Suprapubic skin (tissue), 4 donors: ENCODE data around the gene ST7. TPM values are rescaled to one million over a fixed set of nuclear protein-coding genes. Genes with fewer than 3 reads are reported as not detected.

Experiments used
- DNase-seq, 2 donors: peaks; one replicate each; pipeline ENCODE4 v3.0.0-alpha.2; 2019; ENCODE audit warnings: low spot score in 2 of 2
- H3K27ac ChIP-seq: fragments of 200-600 bp; sonication (generic); one replicate; pipeline ENCODE4 v1.5.1; 2019
- H3K27me3 ChIP-seq: fragments of 200-600 bp; sonication (generic); one replicate; pipeline ENCODE4 v1.5.1; 2019
- H3K36me3 ChIP-seq: fragments of 200-600 bp; sonication (generic); one replicate; pipeline ENCODE4 v1.5.1; 2019
- H3K4me1 ChIP-seq: fragments of 200-600 bp; sonication (generic); one replicate; pipeline ENCODE4 v1.5.1; 2019
- H3K4me3 ChIP-seq: fragments of 200-600 bp; sonication (generic); one replicate; pipeline ENCODE4 v1.5.1; 2019; ENCODE audit warnings: mild to moderate bottlenecking
- H3K9me3 ChIP-seq: fragments of 200-600 bp; sonication (generic); one replicate; pipeline ENCODE4 v1.5.1; 2019
- EP300 ChIP-seq: sonication (generic); formaldehyde crosslinking; IDR thresholded peaks from one replicate; pipeline ENCODE4 v1.6.1; 2017; ENCODE audit warnings: antibody characterized with exemption
- POLR2A ChIP-seq, 2 donors: fragments of 450-650 bp; IDR thresholded peaks; one replicate each; pipeline ENCODE4 v1.6.1; 2017; ENCODE audit warnings: antibody characterized with exemption in 2 of 2, mild to moderate bottlenecking in 2 of 2, moderate library complexity in 2 of 2
- POLR2AphosphoS5 ChIP-seq, 3 donors: sonication (generic); formaldehyde crosslinking; IDR thresholded peaks; one replicate each; pipeline ENCODE4 v1.6.1; 2017; ENCODE audit warnings: antibody characterized with exemption in 3 of 3
- WGBS: methylation state at CpG from one replicate; pipeline ENCODE4 v1.1.5; 2018; 5-methylcytosine and 5-hydroxymethylcytosine counted together
- total RNA-seq, 4 donors: library from RNA; depleted of rRNA; stranded (reverse); fragments of >200 nt; gene quantifications; one replicate each; pipeline ENCODE4 v1.1.0, GENCODE V29; 2016
- TF ChIP-seq, protein P1 (sequence below), 2 donors: fragments of 200-600 bp in 1 of 2; fragments of 450-650 bp in 1 of 2; sonication (generic) in 1 of 2; IDR thresholded peaks; one replicate each; pipeline ENCODE4 v1.5.1; 2016 to 2019; ENCODE audit warnings: antibody characterized with exemption in 2 of 2, mild to moderate bottlenecking in 1 of 2, moderate library complexity in 1 of 2

ST7 gene
- total RNA-seq, 4 donors from 2014 or later = 13.1 to 28.2 (median 18.6) TPM

DNA sequence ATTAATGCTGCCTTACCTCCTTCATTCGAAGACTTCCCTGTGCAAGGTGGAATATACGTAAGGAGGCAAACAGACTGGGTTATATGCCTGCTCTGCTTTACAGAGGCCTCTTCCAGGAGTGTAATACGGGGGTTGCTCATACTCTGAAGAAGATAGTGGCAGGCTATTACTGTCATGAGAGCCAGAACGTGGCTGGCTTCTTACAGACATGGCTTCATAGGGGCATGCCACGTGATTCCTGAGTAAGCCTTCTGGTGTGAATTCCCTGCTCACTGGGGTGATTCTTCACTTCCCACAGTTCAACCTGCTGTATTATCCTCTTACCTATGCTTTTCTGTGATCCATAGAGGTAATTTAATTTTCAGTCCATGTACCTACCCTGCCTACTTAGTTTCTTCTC, 141.8 kb downstream of the ST7 start:
- Histone ChIP-seq H3K4me1 (no peaks in the 10 kb centered on the region), H3K36me3 (no peaks in the 10 kb centered on the region), H3K9me3 (no peaks in the 10 kb centered on the region), H3K27me3 (no peaks in the 10 kb centered on the region), H3K27ac (no peak overlapping the region), H3K4me3 (no peak overlapping the region)
- TF ChIP-seq POLR2AphosphoS5 (IDR thresholded peaks at IDR 0.05) (no peak), POLR2A (IDR thresholded peaks at IDR 0.05) (no peak), EP300 (no peak)
- TF ChIP-seq, protein P1, sequence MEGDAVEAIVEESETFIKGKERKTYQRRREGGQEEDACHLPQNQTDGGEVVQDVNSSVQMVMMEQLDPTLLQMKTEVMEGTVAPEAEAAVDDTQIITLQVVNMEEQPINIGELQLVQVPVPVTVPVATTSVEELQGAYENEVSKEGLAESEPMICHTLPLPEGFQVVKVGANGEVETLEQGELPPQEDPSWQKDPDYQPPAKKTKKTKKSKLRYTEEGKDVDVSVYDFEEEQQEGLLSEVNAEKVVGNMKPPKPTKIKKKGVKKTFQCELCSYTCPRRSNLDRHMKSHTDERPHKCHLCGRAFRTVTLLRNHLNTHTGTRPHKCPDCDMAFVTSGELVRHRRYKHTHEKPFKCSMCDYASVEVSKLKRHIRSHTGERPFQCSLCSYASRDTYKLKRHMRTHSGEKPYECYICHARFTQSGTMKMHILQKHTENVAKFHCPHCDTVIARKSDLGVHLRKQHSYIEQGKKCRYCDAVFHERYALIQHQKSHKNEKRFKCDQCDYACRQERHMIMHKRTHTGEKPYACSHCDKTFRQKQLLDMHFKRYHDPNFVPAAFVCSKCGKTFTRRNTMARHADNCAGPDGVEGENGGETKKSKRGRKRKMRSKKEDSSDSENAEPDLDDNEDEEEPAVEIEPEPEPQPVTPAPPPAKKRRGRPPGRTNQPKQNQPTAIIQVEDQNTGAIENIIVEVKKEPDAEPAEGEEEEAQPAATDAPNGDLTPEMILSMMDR (IDR thresholded peaks at IDR 0.05) = no peak
- WGBS = 96% methylated on average over 5 of the region's 5 CpGs
- no peak for DNase-seq

DNA sequence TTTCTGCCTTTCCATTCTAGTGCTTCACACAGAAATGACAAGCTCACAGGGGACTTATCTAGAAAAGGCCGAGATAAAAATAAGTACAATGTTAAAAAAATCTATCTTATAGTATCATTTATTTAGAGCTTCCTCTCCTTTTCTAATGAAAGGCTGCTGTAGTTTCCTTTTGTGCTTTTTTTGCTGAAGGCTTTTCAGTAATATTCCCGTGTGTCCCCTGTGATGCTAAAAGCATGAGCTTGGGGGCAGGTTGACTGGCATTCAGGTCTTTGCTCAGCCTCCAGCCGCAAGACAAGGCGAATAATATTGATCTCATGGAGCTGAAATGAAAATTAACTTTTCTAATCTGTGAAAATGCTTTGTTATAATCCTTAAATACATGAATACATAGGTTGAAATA, 143.0 kb downstream of the ST7 start:
- 82% methylated on average over 4 of the region's 4 CpGs for WGBS

DNA sequence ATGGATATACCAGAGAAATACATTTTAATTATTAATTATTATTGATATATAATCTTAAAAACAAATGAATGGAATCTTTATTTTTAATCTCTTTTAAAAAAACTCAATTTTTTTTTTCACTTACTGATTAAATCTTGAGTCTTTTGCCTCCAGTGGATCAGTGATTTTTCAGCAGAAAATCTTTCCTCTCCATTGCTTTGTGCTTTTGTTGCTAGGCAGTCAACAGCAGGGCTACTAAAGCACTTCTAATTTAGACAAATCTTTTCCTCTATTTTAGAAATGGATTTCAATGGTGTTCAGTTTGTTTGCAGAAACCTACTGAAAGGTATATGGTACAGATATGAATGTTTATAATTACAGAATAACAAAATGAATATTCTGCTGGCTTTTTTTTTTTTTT, 143.6 kb downstream of the ST7 start:
- no peak for DNase-seq
- Histone ChIP-seq H3K4me3 (no peak overlapping the region), H3K27ac (no peak overlapping the region), H3K4me1 (no peaks in the 10 kb centered on the region), H3K36me3 (no peaks in the 10 kb centered on the region), H3K9me3 (no peaks in the 10 kb centered on the region), H3K27me3 (no peaks in the 10 kb centered on the region)
- TF ChIP-seq POLR2A (IDR thresholded peaks at IDR 0.05) (no peak), EP300 (no peak)

More for the DNA sequence above, 143.0 kb downstream of the ST7 start:
- no peaks in the 10 kb centered on the region for H3K36me3 ChIP-seq
- no peak for TF ChIP-seq POLR2AphosphoS5 (IDR thresholded peaks at IDR 0.05)
- no peak for TF ChIP-seq POLR2A (IDR thresholded peaks at IDR 0.05)
- no peak for TF ChIP-seq EP300
- TF ChIP-seq, protein P1 (IDR thresholded peaks at IDR 0.05) = no peak
- H3K4me1 ChIP-seq = no peaks in the 10 kb centered on the region
- DNase-seq = no peak
- no peaks in the 10 kb centered on the region for H3K9me3 ChIP-seq
- no peak overlapping the region for H3K4me3 ChIP-seq
- H3K27ac ChIP-seq = no peak overlapping the region
- no peaks in the 10 kb centered on the region for H3K27me3 ChIP-seq

DNA sequence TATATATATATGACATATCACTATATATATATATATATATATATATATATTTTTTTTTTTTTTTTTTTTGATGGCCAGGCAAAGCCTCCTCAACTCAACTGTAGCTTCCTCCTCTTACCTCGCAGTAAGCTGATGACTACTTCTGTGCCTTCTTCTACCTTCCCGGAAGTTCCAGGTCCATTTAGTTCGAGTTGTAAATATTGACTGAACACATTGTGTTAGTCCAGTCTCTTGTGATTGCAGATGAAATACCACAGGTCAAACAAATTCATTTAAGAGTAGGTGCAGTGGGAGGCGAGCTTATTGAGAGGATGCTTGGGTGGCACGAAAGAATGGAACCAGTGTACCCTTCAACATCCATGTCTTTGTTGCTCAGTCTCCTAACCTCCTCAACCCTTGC, 144.6 kb downstream of the ST7 start:
- no peak overlapping the region for H3K27ac ChIP-seq
- TF ChIP-seq, protein P1 (IDR thresholded peaks at IDR 0.05) = no peak
- TF ChIP-seq EP300 (no peak), POLR2AphosphoS5 (IDR thresholded peaks at IDR 0.05) (no peak), POLR2A (IDR thresholded peaks at IDR 0.05) (no peak)
- H3K9me3 ChIP-seq = no peaks in the 10 kb centered on the region
- WGBS = 97% methylated on average over 5 of the region's 5 CpGs
- no peak for DNase-seq
- H3K4me3 ChIP-seq = no peak overlapping the region
- no peaks in the 10 kb centered on the region for H3K36me3 ChIP-seq
- H3K27me3 ChIP-seq = no peaks in the 10 kb centered on the region
- H3K4me1 ChIP-seq = no peaks in the 10 kb centered on the region

DNA sequence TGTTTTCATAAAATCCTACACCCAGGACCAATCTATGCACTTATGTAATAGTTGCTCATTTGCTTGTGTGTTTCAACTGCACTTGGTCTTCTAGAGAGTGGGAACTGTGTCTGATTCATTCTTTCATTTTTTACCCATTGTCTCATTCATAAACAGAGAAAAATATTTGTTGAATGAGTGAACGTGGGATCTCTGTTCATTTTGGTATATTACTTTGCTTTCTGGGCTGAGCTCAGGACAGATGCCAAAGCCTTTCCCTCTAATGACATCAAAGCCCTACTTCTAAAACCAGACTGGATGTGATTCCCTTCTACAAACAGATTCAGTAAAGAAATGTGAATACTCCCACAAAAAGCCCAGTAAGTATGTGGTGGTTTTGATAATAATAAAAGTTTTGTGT, 145.2 kb downstream of the ST7 start:
- no peaks in the 10 kb centered on the region for H3K36me3 ChIP-seq
- TF ChIP-seq POLR2A (IDR thresholded peaks at IDR 0.05) (no peak), POLR2AphosphoS5 (IDR thresholded peaks at IDR 0.05) (no peak), EP300 (no peak)
- TF ChIP-seq, protein P1 (IDR thresholded peaks at IDR 0.05) = no peak
- no peak overlapping the region for H3K27ac ChIP-seq
- 51% methylated on average over 1 of the region's 1 CpG for WGBS
- H3K4me1 ChIP-seq = no peaks in the 10 kb centered on the region
- H3K27me3 ChIP-seq = no peaks in the 10 kb centered on the region
- no peaks in the 10 kb centered on the region for H3K9me3 ChIP-seq
- DNase-seq = no peak
- H3K4me3 ChIP-seq = no peak overlapping the region

DNA sequence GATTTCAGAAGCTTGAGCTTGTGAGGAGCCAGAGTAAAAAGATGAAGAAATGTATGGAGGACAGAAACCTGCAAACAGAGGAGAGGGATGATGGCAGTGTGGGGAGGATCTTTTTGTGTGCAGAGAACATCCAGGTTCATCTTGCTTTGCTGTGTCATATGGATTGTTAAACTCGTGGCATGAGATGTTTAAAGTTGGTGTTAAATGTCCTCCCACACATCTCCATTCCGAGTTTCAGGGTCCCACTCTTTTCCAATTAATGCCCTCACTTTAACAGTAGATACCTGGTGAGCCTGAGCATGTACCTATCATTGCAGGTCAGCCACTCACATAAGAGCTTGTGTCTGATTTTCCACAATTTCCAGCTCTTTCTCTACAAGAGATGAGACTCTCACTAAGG, 147.7 kb downstream of the ST7 start:
- 93% methylated on average over 2 of the region's 2 CpGs for WGBS
- Histone ChIP-seq H3K36me3 (no peaks in the 10 kb centered on the region), H3K9me3 (no peaks in the 10 kb centered on the region), H3K27ac (no peak overlapping the region), H3K27me3 (no peaks in the 10 kb centered on the region), H3K4me1 (no peaks in the 10 kb centered on the region), H3K4me3 (no peak overlapping the region)
- TF ChIP-seq POLR2A (IDR thresholded peaks at IDR 0.05) = no peak
- TF ChIP-seq, protein P1 (IDR thresholded peaks at IDR 0.05) = no peak
- no peak for TF ChIP-seq POLR2AphosphoS5 (IDR thresholded peaks at IDR 0.05)
- no peak for DNase-seq
